ENCODE measurements around the gene C10orf90.

GRCh38 chr10:126570621-126571602 lies 99.6 kb downstream of the C10orf90 start:
- TF ChIP-seq CTCF (IDR thresholded peaks at IDR 0.05; ENCODE audit: low read length): no peak; the same call in 1 of the 2 replicates
- no peak for TF ChIP-seq EZH2 (IDR thresholded peaks at IDR 0.05; ENCODE audit: borderline replicate concordance, low read length)
